PC-9 (cell line): Measurements from ENCODE around the gene NUP153. TPM values are rescaled to one million over a fixed set of nuclear protein-coding genes. Genes with fewer than 3 reads are reported as not detected.

ENCODE experiments used
- BruUV-seq: library from RNA; stranded (reverse); fragments of 400-500 nt; replicated peaks from 2 replicates; lab custom pipeline; 2021; lab: Mats Ljungman, UMichigan
- CTCF ChIA-PET: fragments of 300-600 bp; sonication (Branson Sonifier 250); formaldehyde crosslinking; loops from one replicate; lab custom pipeline; 2022; ENCODE audit warnings: antibody characterized with exemption; lab: Charles Lee
- POLR2A ChIA-PET: fragments of 300-600 bp; sonication (Branson Sonifier 250); formaldehyde crosslinking; loops from one replicate; lab custom pipeline; 2022; ENCODE audit warnings: antibody characterized with exemption; ENCODE audit not compliant: unreplicated experiment; lab: Charles Lee
- DNase-seq, 2 experiments: peaks; one replicate each; pipeline versions ENCODE4 v3.0.0 to v3.0.0-alpha.2; 2015 to 2022; ENCODE audit warnings: mixed read lengths in 1 of 2
- H2AFZ ChIP-seq: fragments of 200-600 bp; sonication (generic); 2 replicates; pipeline ENCODE4 v1.8.1; 2017; ENCODE audit warnings: antibody characterized with exemption
- H3F3A ChIP-seq: fragments of 200-600 bp; sonication (generic); 2 replicates; pipeline ENCODE4 v1.8.1; 2017; ENCODE audit warnings: antibody characterized with exemption, mild to moderate bottlenecking, low read depth; ENCODE audit not compliant: insufficient read depth
- H3K27ac ChIP-seq: fragments of 200-600 bp; sonication (generic); 2 replicates; pipeline ENCODE4 v1.6.1; 2016; ENCODE audit warnings: mixed run types
- H3K27me3 ChIP-seq: fragments of 200-600 bp; sonication (generic); 2 replicates; pipeline ENCODE4 v1.6.1; 2016; ENCODE audit warnings: low read depth, mixed run types; ENCODE audit not compliant: insufficient read depth
- H3K36me3 ChIP-seq: fragments of 200-600 bp; sonication (generic); 2 replicates; pipeline ENCODE4 v1.6.1; 2016; ENCODE audit warnings: low read depth, mixed run types
- H3K4me1 ChIP-seq: fragments of 200-600 bp; sonication (generic); replicated peaks from 2 replicates; pipeline ENCODE4 v1.6.1; 2016; ENCODE audit warnings: mixed run types; ENCODE audit not compliant: insufficient read depth
- H3K4me2 ChIP-seq: fragments of 200-600 bp; sonication (generic); 2 replicates; pipeline ENCODE4 v1.6.1; 2017; ENCODE audit warnings: mixed run types
- H3K4me3 ChIP-seq: fragments of 200-600 bp; sonication (generic); 2 replicates; pipeline ENCODE4 v1.6.1; 2016; ENCODE audit warnings: mixed run types
- H3K79me2 ChIP-seq: fragments of 200-600 bp; sonication (generic); 2 replicates; pipeline ENCODE4 v1.6.1; 2017; ENCODE audit warnings: low read depth, mixed run types
- H3K9me2 ChIP-seq: fragments of 200-600 bp; sonication (generic); 2 replicates; pipeline ENCODE4 v1.8.1; 2017; ENCODE audit warnings: mild to moderate bottlenecking; ENCODE audit not compliant: insufficient read depth
- H3K9me3 ChIP-seq: fragments of 200-600 bp; sonication (generic); 2 replicates; pipeline ENCODE4 v1.8.1; 2016; ENCODE audit warnings: low read depth; ENCODE audit not compliant: insufficient read depth
- H4K20me1 ChIP-seq: fragments of 200-600 bp; sonication (generic); 2 replicates; pipeline ENCODE4 v1.8.1; 2017; ENCODE audit not compliant: insufficient read depth
- EZH2 ChIP-seq: fragments of 200-600 bp; sonication (generic); IDR thresholded peaks from 2 replicates; pipeline ENCODE4 v1.8.0; 2017; ENCODE audit warnings: antibody characterized with exemption, low read depth
- intact Hi-C: fragments of 100-400 bp; cut with micrococcal nuclease; formaldehyde crosslinking; loops from one replicate; pipeline ENCODE4 v1.10.0; 2022; ENCODE audit not compliant: unreplicated experiment
- total RNA-seq: library from RNA; stranded (reverse); gene quantifications from 2 replicates; pipeline ENCODE4 v1.2.3, GENCODE V29; 2021
- TF ChIP-seq, protein P1 (sequence below): fragments of 200-600 bp; sonication (generic); conservative IDR thresholded peaks from 2 replicates; pipeline ENCODE4 v1.6.1; 2017; ENCODE audit warnings: mixed run types, antibody characterized with exemption, mild to moderate bottlenecking, moderate library complexity

NUP153 gene
- total RNA-seq, 1 experiment from 2014 or later: 74.1 TPM

DNA sequence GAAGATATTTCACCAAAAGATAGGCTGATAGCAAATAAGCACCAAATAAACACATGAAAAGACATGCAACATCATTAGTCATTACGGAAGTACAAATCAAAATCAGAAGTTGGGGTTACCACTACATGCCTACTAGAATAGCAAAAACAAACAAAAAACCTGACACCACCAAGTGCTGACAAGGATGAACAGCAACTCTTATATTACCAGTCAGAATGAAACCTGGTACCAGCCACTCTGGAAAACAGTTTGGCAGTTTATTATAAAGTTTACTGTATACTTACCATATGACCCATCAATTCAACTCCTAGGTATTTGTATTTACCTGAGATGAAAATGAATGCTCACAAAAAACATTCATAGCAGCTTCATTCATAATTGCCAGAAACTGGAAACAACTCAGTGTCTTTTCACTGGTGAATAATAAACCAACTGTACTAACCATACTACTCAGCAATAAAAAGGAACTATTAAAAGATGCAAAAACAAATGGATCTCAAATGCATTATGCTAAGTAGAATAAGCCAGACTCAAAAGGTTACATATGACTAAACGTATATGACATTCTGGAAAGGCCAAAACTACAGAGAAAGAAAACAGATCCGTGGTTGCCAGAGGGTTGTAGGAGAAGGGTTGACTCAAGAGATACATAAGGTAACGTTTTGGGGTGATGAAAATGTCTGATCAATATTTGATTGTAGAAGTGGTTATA lies 33.0 kb downstream of the NUP153 start:
- Histone ChIP-seq H3K4me1 (no peaks in the 10 kb centered on the region), H4K20me1 (peaks cover 36% of the 10 kb centered on the region), H3K27me3 (no peaks in the 10 kb centered on the region), H3K79me2 (peaks cover 66% of the 10 kb centered on the region), H3K9me3 (no peaks in the 10 kb centered on the region), H2AFZ (no peak overlapping the region), H3K9me2 (no peaks in the 10 kb centered on the region), H3F3A (peaks cover 48% of the 10 kb centered on the region), H3K4me2 (no peak overlapping the region), H3K27ac (no peak overlapping the region), H3K4me3 (no peak overlapping the region), H3K36me3 (peaks cover 52% of the 10 kb centered on the region)
- TF ChIP-seq, protein P1, sequence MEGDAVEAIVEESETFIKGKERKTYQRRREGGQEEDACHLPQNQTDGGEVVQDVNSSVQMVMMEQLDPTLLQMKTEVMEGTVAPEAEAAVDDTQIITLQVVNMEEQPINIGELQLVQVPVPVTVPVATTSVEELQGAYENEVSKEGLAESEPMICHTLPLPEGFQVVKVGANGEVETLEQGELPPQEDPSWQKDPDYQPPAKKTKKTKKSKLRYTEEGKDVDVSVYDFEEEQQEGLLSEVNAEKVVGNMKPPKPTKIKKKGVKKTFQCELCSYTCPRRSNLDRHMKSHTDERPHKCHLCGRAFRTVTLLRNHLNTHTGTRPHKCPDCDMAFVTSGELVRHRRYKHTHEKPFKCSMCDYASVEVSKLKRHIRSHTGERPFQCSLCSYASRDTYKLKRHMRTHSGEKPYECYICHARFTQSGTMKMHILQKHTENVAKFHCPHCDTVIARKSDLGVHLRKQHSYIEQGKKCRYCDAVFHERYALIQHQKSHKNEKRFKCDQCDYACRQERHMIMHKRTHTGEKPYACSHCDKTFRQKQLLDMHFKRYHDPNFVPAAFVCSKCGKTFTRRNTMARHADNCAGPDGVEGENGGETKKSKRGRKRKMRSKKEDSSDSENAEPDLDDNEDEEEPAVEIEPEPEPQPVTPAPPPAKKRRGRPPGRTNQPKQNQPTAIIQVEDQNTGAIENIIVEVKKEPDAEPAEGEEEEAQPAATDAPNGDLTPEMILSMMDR: no peak
- no peak for TF ChIP-seq EZH2
- ChIA-PET CTCF (no interaction called here), POLR2A (no interaction called here)
- DNase-seq: no peak
- intact Hi-C loops: no loop called here
- BruUV-seq: no TSS peak

DNA sequence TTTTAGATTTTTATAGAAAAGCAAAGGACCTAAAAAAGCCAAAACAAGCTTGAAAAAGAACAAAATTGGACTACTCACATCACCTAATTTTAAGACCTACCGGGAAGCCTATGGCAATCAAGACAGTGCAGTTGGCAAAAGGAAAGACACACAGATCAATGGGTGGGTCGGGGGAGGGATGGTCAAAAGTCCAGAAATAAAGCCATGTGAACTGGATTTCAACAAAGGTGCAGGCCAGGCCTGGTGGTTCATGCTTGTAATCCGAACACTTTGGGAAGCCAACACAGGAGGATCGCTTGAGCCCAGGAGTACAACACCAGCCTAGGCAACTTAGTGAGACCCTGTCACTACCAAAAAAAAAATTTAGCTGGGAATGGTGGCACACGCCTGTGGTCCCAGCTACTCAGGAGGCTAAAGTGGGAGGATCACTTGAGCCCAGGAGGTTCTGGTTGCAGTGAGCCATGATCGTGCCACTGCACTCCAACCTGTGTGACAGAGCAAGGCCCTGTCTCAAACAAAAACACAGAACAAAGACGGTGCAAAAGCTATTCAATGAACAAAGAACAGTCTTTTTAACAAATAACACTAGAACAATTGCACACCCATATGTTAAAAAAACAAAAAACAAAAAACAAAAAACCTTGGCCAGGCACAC lies 34.5 kb downstream of the NUP153 start:
- no peaks in the 10 kb centered on the region for H3K9me2 ChIP-seq
- no peak overlapping the region for H3K27ac ChIP-seq
- H3K36me3 ChIP-seq: peaks cover 58% of the 10 kb centered on the region
- peaks cover 21% of the 10 kb centered on the region for H4K20me1 ChIP-seq
- H3K4me2 ChIP-seq: no peak overlapping the region
- intact Hi-C loops: no loop called here
- H3K27me3 ChIP-seq: no peaks in the 10 kb centered on the region
- H3K9me3 ChIP-seq: no peaks in the 10 kb centered on the region
- peaks cover 51% of the 10 kb centered on the region for H3K79me2 ChIP-seq
- peaks cover 40% of the 10 kb centered on the region for H3F3A ChIP-seq
- H3K4me1 ChIP-seq: no peaks in the 10 kb centered on the region
- POLR2A ChIA-PET: no interaction called here
- no peak overlapping the region for H3K4me3 ChIP-seq
- CTCF ChIA-PET: interaction anchor here (0.7 kb wide), 1 partner anchor 30 kb away, joined by 24 read pairs; no protein-coding TSS in a partner anchor
- TF ChIP-seq, protein P1: no peak
- TF ChIP-seq EZH2: no peak
- no peak for DNase-seq
- no peak overlapping the region for H2AFZ ChIP-seq
- BruUV-seq: no TSS peak

DNA sequence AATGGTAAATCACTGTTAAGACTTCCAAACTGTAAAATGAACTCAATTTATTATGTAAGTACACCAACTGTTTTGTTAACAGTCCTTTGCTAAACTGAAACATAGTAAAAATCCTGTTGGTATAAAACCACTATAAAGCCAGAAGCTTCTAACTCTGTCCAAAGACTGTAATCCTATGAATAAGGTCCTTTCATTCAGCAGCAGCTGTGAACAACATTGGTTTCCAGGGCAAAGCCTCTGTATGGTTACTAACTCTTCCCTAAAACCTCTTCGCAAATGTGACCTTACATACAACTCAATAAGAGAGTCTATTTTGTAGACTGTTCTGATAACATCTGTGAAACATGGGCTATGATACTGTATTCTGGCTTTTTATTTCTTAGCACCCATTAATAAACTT lies 40.1 kb downstream of the NUP153 start:
- Histone ChIP-seq H2AFZ (no peak overlapping the region), H3K27me3 (no peaks in the 10 kb centered on the region), H3F3A (peaks cover 44% of the 10 kb centered on the region), H3K4me2 (no peak overlapping the region), H3K9me2 (no peaks in the 10 kb centered on the region), H3K9me3 (no peaks in the 10 kb centered on the region), H3K4me3 (no peak overlapping the region), H3K36me3 (peaks cover 57% of the 10 kb centered on the region), H3K4me1 (no peaks in the 10 kb centered on the region), H3K27ac (no peak overlapping the region), H3K79me2 (peaks cover 16% of the 10 kb centered on the region), H4K20me1 (peaks cover 18% of the 10 kb centered on the region)
- intact Hi-C loops: no loop called here
- no TSS peak for BruUV-seq
- DNase-seq: no peak
- ChIA-PET CTCF (interaction anchor here (0.6 kb wide), 1 partner anchor 137 kb away, joined by 4 read pairs; no protein-coding TSS in a partner anchor), POLR2A (no interaction called here)
- TF ChIP-seq EZH2: no peak
- TF ChIP-seq, protein P1: no peak
